ENCODE data around the gene CSNK1G2. TPM values are rescaled to one million over a fixed set of nuclear protein-coding genes. Genes with fewer than 3 reads are reported as not detected.

Gene CSNK1G2
- total RNA-seq (100 to 1,000 TPM; 104 to 181 (median 161) TPM), total RNA-seq (65.9 to 377 (median 207) reads per million in 29 experiments)
- 76.9 TPM for total RNA-seq (2013)

GRCh38 chr19:1941146-1942077 is at the start of gene CSNK1G2:
TSS of gene CSNK1G2 (plus strand) at chr19:1941172. CDS start at chr19:1969773, 28,601 bp downstream.
- H3K9me3 ChIP-seq: no peaks in the 10 kb centered on the region
- Mint-ChIP-seq H3K27me3 (no peaks in the 10 kb centered on the region), H3K9me3 (no peaks in the 10 kb centered on the region), H3K4me3 (peak within 1 kb of the TSS; percentile 87 to 96 (median 92)), H3K27ac (peak within 1 kb of the TSS; percentile 98), H3K4me1 (peaks cover 32 to 39% (median 37%) of the 10 kb centered on the region in 3 donors), H3K36me3 (no peaks in the 10 kb centered on the region)
- under 1% methylated on average over 87 of the region's 97 CpGs for WGBS (ENCODE audit: insufficient coverage)
- peaks cover 19 to 53% of the 10 kb centered on the region in 2 experiments for H3K4me1 ChIP-seq (ENCODE audit: control insufficient read depth in 1 of 2, extremely low read depth in 1 of 2, insufficient read depth in 2 of 2, low read length in 2 of 2)
- no peaks in the 10 kb centered on the region for H3K27me3 ChIP-seq (replicated peaks in 1 of 2; ENCODE audit: control insufficient read depth in 2 of 2, extremely low read depth in 1 of 2, insufficient read depth in 2 of 2, low read length in 1 of 2)
- peak within 1 kb of the TSS; percentile 97 for H3K27ac ChIP-seq (ENCODE audit: low read length)
- ATAC-seq (replicated peaks in 1 of 4) (peak; percentile 46 to 67 (median 62)), DNase-seq (peak in 4 of 35 experiments; percentile 15 to 27 (median 22))
- ChIA-PET CTCF (interaction anchor here in 1 of 2 donors (0.5 kb wide), 1 partner anchor 9 kb away, joined by 4 read pairs; no protein-coding TSS in a partner anchor), POLR2A (interaction anchor here in 1 of 2 donors (0.6 to 0.7 kb wide), 2 partner anchors 105 to 515 kb away, joined by 3 to 4 read pairs; no protein-coding TSS in a partner anchor)
- peaks cover 0 to 2% of the 10 kb centered on the region in 2 donors for H3K36me3 ChIP-seq (ENCODE audit: control insufficient read depth in 2 of 2, extremely low read depth in 1 of 2, insufficient read depth in 1 of 2, low read length in 1 of 2)
- H3K4me3 ChIP-seq (ENCODE audit: control insufficient read depth in 1 of 2, extremely low read depth in 1 of 2, low read length in 1 of 2): peak within 1 kb of the TSS; percentile 70 to 94

- H3K36me3 Mint-ChIP-seq: no peaks in the 10 kb centered on the region
- 96% methylated on average over 13 of the region's 17 CpGs for WGBS (ENCODE audit: insufficient coverage)
- Histone ChIP-seq H3K4me3 (ENCODE audit: control insufficient read depth in 1 of 2, extremely low read depth in 1 of 2, low read length in 1 of 2) (no peak overlapping the region), H3K36me3 (ENCODE audit: control insufficient read depth in 2 of 2, extremely low read depth in 1 of 2, insufficient read depth in 1 of 2, low read length in 1 of 2) (no peaks in the 10 kb centered on the region), H3K9me3 (no peaks in the 10 kb centered on the region), H3K27ac (ENCODE audit: low read length) (no peak overlapping the region), H3K27me3 (replicated peaks in 1 of 2; ENCODE audit: control insufficient read depth in 2 of 2, extremely low read depth in 1 of 2, insufficient read depth in 2 of 2, low read length in 1 of 2) (no peaks in the 10 kb centered on the region), H3K4me1 (ENCODE audit: control insufficient read depth in 1 of 2, extremely low read depth in 1 of 2, insufficient read depth in 2 of 2, low read length in 2 of 2) (peaks cover 17 to 48% of the 10 kb centered on the region in 2 experiments)
- no peaks in the 10 kb centered on the region for H3K9me3 Mint-ChIP-seq
- no peak overlapping the region for H3K27ac Mint-ChIP-seq
- H3K27me3 Mint-ChIP-seq: no peaks in the 10 kb centered on the region
- DNase-seq (no peak), ATAC-seq (replicated peaks in 1 of 4) (no peak)
- CTCF ChIA-PET: interaction anchor here in 1 of 2 donors (0.5 kb wide), 1 partner anchor 198 kb away, joined by 8 read pairs; no protein-coding TSS in a partner anchor
- POLR2A ChIA-PET: interaction anchor here in 1 of 2 donors (0.5 kb wide), 1 partner anchor 489 kb away, joined by 6 read pairs; no protein-coding TSS in a partner anchor
- peak overlapping the region in 2 of 3 donors; percentile 34 to 86 for H3K4me3 Mint-ChIP-seq
- peaks cover 32 to 38% (median 37%) of the 10 kb centered on the region in 3 donors for H3K4me1 Mint-ChIP-seq
Measured at GRCh38 chr19:1893791-1894190, 47.2 kb upstream of the CSNK1G2 start.

- H3K4me1 ChIP-seq (ENCODE audit: control insufficient read depth in 1 of 2, extremely low read depth in 1 of 2, insufficient read depth in 2 of 2, low read length in 2 of 2): peaks cover 17 to 48% of the 10 kb centered on the region in 2 experiments
- no peaks in the 10 kb centered on the region for H3K9me3 Mint-ChIP-seq
- H3K27me3 Mint-ChIP-seq: no peaks in the 10 kb centered on the region
- CTCF ChIA-PET: interaction anchor here in 1 of 2 donors (0.6 to 0.7 kb wide), 2 partner anchors 15 to 33 kb away, joined by 4 read pairs; no protein-coding TSS in a partner anchor
- peaks cover 30 to 38% (median 32%) of the 10 kb centered on the region in 3 donors for H3K4me1 Mint-ChIP-seq
- POLR2A ChIA-PET: interaction anchor here in 1 of 2 donors (0.7 kb wide), 1 partner anchor 727 kb away, joined by 3 read pairs; no protein-coding TSS in a partner anchor
- peak overlapping the region in 2 of 3 donors; percentile 80 to 86 for H3K4me3 Mint-ChIP-seq
- H3K27ac ChIP-seq (ENCODE audit: low read length): peak overlapping the region; percentile 79
- H3K4me3 ChIP-seq (ENCODE audit: control insufficient read depth in 1 of 2, extremely low read depth in 1 of 2, low read length in 1 of 2): no peak overlapping the region
- no peaks in the 10 kb centered on the region for H3K36me3 Mint-ChIP-seq
- no peaks in the 10 kb centered on the region for H3K36me3 ChIP-seq (ENCODE audit: control insufficient read depth in 2 of 2, extremely low read depth in 1 of 2, insufficient read depth in 1 of 2, low read length in 1 of 2)
- DNase-seq (no peak), ATAC-seq (replicated peaks in 1 of 4) (no peak)
- 62% methylated on average over 7 of the region's 13 CpGs for WGBS (ENCODE audit: insufficient coverage)
- no peaks in the 10 kb centered on the region for H3K27me3 ChIP-seq (replicated peaks in 1 of 2; ENCODE audit: control insufficient read depth in 2 of 2, extremely low read depth in 1 of 2, insufficient read depth in 2 of 2, low read length in 1 of 2)
- no peaks in the 10 kb centered on the region for H3K9me3 ChIP-seq
- H3K27ac Mint-ChIP-seq: peak overlapping the region; percentile 52 to 94
Measured at GRCh38 chr19:1896508-1896907, 44.5 kb upstream of the CSNK1G2 start.

- Mint-ChIP-seq H3K4me1 (peaks cover 29 to 39% (median 38%) of the 10 kb centered on the region in 3 donors), H3K9me3 (no peaks in the 10 kb centered on the region), H3K27me3 (no peaks in the 10 kb centered on the region), H3K4me3 (no peak overlapping the region), H3K27ac (no peak overlapping the region), H3K36me3 (no peaks in the 10 kb centered on the region)
- Histone ChIP-seq H3K36me3 (ENCODE audit: control insufficient read depth in 2 of 2, extremely low read depth in 1 of 2, insufficient read depth in 1 of 2, low read length in 1 of 2) (no peaks in the 10 kb centered on the region), H3K27ac (ENCODE audit: low read length) (no peak overlapping the region), H3K9me3 (no peaks in the 10 kb centered on the region), H3K4me1 (ENCODE audit: control insufficient read depth in 1 of 2, extremely low read depth in 1 of 2, insufficient read depth in 2 of 2, low read length in 2 of 2) (peaks cover 9 to 41% of the 10 kb centered on the region in 2 experiments), H3K27me3 (replicated peaks in 1 of 2; ENCODE audit: control insufficient read depth in 2 of 2, extremely low read depth in 1 of 2, insufficient read depth in 2 of 2, low read length in 1 of 2) (no peaks in the 10 kb centered on the region), H3K4me3 (ENCODE audit: control insufficient read depth in 1 of 2, extremely low read depth in 1 of 2, low read length in 1 of 2) (no peak overlapping the region)
- DNase-seq (peak in 1 of 35 experiments; percentile 42), ATAC-seq (replicated peaks in 1 of 4) (no peak)
- ChIA-PET CTCF (no interaction called here), POLR2A (interaction anchor here in 1 of 2 donors (0.7 kb wide), 1 partner anchor 16 kb away, joined by 5 read pairs; no protein-coding TSS in a partner anchor)
- WGBS (ENCODE audit: insufficient coverage): 97% methylated on average over 13 of the region's 16 CpGs
Measured at GRCh38 chr19:1901940-1902404, 39.0 kb upstream of the CSNK1G2 start.

GRCh38 chr19:1902923-1903322 is 38.0 kb upstream of the CSNK1G2 start:
- Mint-ChIP-seq H3K4me1 (peaks cover 20 to 33% (median 33%) of the 10 kb centered on the region in 3 donors), H3K9me3 (no peaks in the 10 kb centered on the region), H3K27me3 (no peaks in the 10 kb centered on the region), H3K4me3 (no peak overlapping the region), H3K27ac (peak overlapping the region; percentile 23 to 58), H3K36me3 (no peaks in the 10 kb centered on the region)
- CTCF ChIA-PET: interaction anchor here in 1 of 2 donors (0.7 kb wide), 3 partner anchors 17 to 187 kb away, joined by 3 to 4 read pairs (median 4); no protein-coding TSS in a partner anchor
- no peaks in the 10 kb centered on the region for H3K27me3 ChIP-seq (replicated peaks in 1 of 2; ENCODE audit: control insufficient read depth in 2 of 2, extremely low read depth in 1 of 2, insufficient read depth in 2 of 2, low read length in 1 of 2)
- no peaks in the 10 kb centered on the region for H3K36me3 ChIP-seq (ENCODE audit: control insufficient read depth in 2 of 2, extremely low read depth in 1 of 2, insufficient read depth in 1 of 2, low read length in 1 of 2)
- no peak overlapping the region for H3K4me3 ChIP-seq (ENCODE audit: control insufficient read depth in 1 of 2, extremely low read depth in 1 of 2, low read length in 1 of 2)
- DNase-seq: no peak
- ATAC-seq (replicated peaks in 1 of 4): no peak
- H3K4me1 ChIP-seq (ENCODE audit: control insufficient read depth in 1 of 2, extremely low read depth in 1 of 2, insufficient read depth in 2 of 2, low read length in 2 of 2): peaks cover 6 to 39% of the 10 kb centered on the region in 2 experiments
- no peak overlapping the region for H3K27ac ChIP-seq (ENCODE audit: low read length)
- H3K9me3 ChIP-seq: no peaks in the 10 kb centered on the region
- POLR2A ChIA-PET: interaction anchor here in 1 of 2 donors (0.6 to 0.7 kb wide), 2 partner anchors 501 to 1705 kb away, joined by 4 to 10 read pairs; no protein-coding TSS in a partner anchor
- 90% methylated on average over 5 of the region's 6 CpGs for WGBS (ENCODE audit: insufficient coverage)

- H3K36me3 ChIP-seq (ENCODE audit: control insufficient read depth in 2 of 2, extremely low read depth in 1 of 2, insufficient read depth in 1 of 2, low read length in 1 of 2): no peaks in the 10 kb centered on the region
- 37% methylated on average over 7 of the region's 8 CpGs for WGBS (ENCODE audit: insufficient coverage)
- Mint-ChIP-seq H3K9me3 (no peaks in the 10 kb centered on the region), H3K36me3 (no peaks in the 10 kb centered on the region), H3K4me3 (peak overlapping the region; percentile 39 to 87 (median 78)), H3K27me3 (no peaks in the 10 kb centered on the region), H3K27ac (peak overlapping the region in 1 of 2 donors; percentile 58), H3K4me1 (peaks cover 33 to 45% (median 40%) of the 10 kb centered on the region in 3 donors)
- H3K9me3 ChIP-seq: no peaks in the 10 kb centered on the region
- H3K27me3 ChIP-seq (replicated peaks in 1 of 2; ENCODE audit: control insufficient read depth in 2 of 2, extremely low read depth in 1 of 2, insufficient read depth in 2 of 2, low read length in 1 of 2): no peaks in the 10 kb centered on the region
- peaks cover 11 to 50% of the 10 kb centered on the region in 2 experiments for H3K4me1 ChIP-seq (ENCODE audit: control insufficient read depth in 1 of 2, extremely low read depth in 1 of 2, insufficient read depth in 2 of 2, low read length in 2 of 2)
- ATAC-seq (replicated peaks in 1 of 4): no peak
- H3K4me3 ChIP-seq (ENCODE audit: control insufficient read depth in 1 of 2, extremely low read depth in 1 of 2, low read length in 1 of 2): no peak overlapping the region
- no peak for DNase-seq
- POLR2A ChIA-PET: no interaction called here
- H3K27ac ChIP-seq (ENCODE audit: low read length): peak overlapping the region; percentile 43
- CTCF ChIA-PET: no interaction called here
Measured at GRCh38 chr19:1904860-1905109, 36.2 kb upstream of the CSNK1G2 start.

Measured in T-cell (primary cell).